ENCODE data around the gene ZFHX2.

- TF ChIP-seq CTCF (IDR thresholded peaks at IDR 0.05; ENCODE audit: borderline replicate concordance, extremely low read depth, low read length, poor library complexity, severe bottlenecking) (no peak), EZH2 (IDR thresholded peaks at IDR 0.05; ENCODE audit: borderline replicate concordance, low read depth, low read length, severe bottlenecking) (no peak)
Measured at GRCh38 chr14:23557521-23557920, 6.0 kb upstream of the ZFHX2 start.
